Measurements from ENCODE around the gene MYO7B. TPM values are rescaled to one million over a fixed set of nuclear protein-coding genes. Genes with fewer than 3 reads are reported as not detected.

Gene MYO7B
- total RNA-seq, 1 donor from 2014 or later = 0.04 TPM

GRCh38 chr2:127510073-127510472 is 25.4 kb upstream of the MYO7B start:
- Mint-ChIP-seq H3K36me3 (peaks cover 6% of the 10 kb centered on the region), H3K9me3 (no peaks in the 10 kb centered on the region), H3K4me1 (peaks cover 15% of the 10 kb centered on the region), H3K27me3 (ENCODE audit: low read depth) (no peaks in the 10 kb centered on the region), H3K27ac (no peak overlapping the region), H3K4me3 (no peak overlapping the region)
- TF ChIP-seq CTCF (IDR thresholded peaks at IDR 0.05; ENCODE audit: unreplicated experiment) = no peak
- DNase-seq (ENCODE audit: low spot score in 2 of 2, unreplicated experiment in 2 of 2) = no peak

- TF ChIP-seq CTCF (IDR thresholded peaks at IDR 0.05; ENCODE audit: unreplicated experiment) = no peak
- no peaks in the 10 kb centered on the region for H3K27me3 Mint-ChIP-seq (ENCODE audit: low read depth)
- peaks cover 15% of the 10 kb centered on the region for H3K4me1 Mint-ChIP-seq
- H3K27ac Mint-ChIP-seq = peak overlapping the region; percentile 35
- H3K36me3 Mint-ChIP-seq = peaks cover 6% of the 10 kb centered on the region
- no peak overlapping the region for H3K4me3 Mint-ChIP-seq
- DNase-seq (ENCODE audit: low spot score in 2 of 2, unreplicated experiment in 2 of 2) = no peak
- H3K9me3 Mint-ChIP-seq = no peaks in the 10 kb centered on the region
Observed at GRCh38 chr2:127511090-127511695, 24.3 kb upstream of the MYO7B start.

GRCh38 chr2:127511917-127512316 is 23.6 kb upstream of the MYO7B start:
- no peak for TF ChIP-seq CTCF (IDR thresholded peaks at IDR 0.05; ENCODE audit: unreplicated experiment)
- no peak for DNase-seq (ENCODE audit: low spot score in 2 of 2, unreplicated experiment in 2 of 2)
- Mint-ChIP-seq H3K4me1 (peaks cover 15% of the 10 kb centered on the region), H3K4me3 (no peak overlapping the region), H3K27ac (peak overlapping the region; percentile 35), H3K27me3 (ENCODE audit: low read depth) (no peaks in the 10 kb centered on the region), H3K36me3 (peaks cover 6% of the 10 kb centered on the region), H3K9me3 (no peaks in the 10 kb centered on the region)

GRCh38 chr2:127512362-127512761 is 23.1 kb upstream of the MYO7B start:
- peaks cover 3% of the 10 kb centered on the region for H3K9me3 Mint-ChIP-seq
- TF ChIP-seq CTCF (IDR thresholded peaks at IDR 0.05; ENCODE audit: unreplicated experiment) = no peak
- no peak for DNase-seq (ENCODE audit: low spot score in 2 of 2, unreplicated experiment in 2 of 2)
- H3K27ac Mint-ChIP-seq = no peak overlapping the region
- peaks cover 15% of the 10 kb centered on the region for H3K4me1 Mint-ChIP-seq
- H3K36me3 Mint-ChIP-seq = peaks cover 10% of the 10 kb centered on the region
- no peaks in the 10 kb centered on the region for H3K27me3 Mint-ChIP-seq (ENCODE audit: low read depth)
- H3K4me3 Mint-ChIP-seq = no peak overlapping the region

- Mint-ChIP-seq H3K4me1 (peaks cover 2% of the 10 kb centered on the region), H3K27ac (peak overlapping the region; percentile 11)
Observed at GRCh38 chr2:127514076-127514475, 21.4 kb upstream of the MYO7B start.

More at GRCh38 chr2:127514076-127514475, 21.4 kb upstream of the MYO7B start:
- Mint-ChIP-seq H3K36me3 (peaks cover 18% of the 10 kb centered on the region), H3K9me3 (peaks cover 4% of the 10 kb centered on the region), H3K27me3 (ENCODE audit: low read depth) (no peaks in the 10 kb centered on the region), H3K4me3 (no peak overlapping the region)
- TF ChIP-seq CTCF (IDR thresholded peaks at IDR 0.05; ENCODE audit: unreplicated experiment) = no peak
- no peak for DNase-seq (ENCODE audit: low spot score in 2 of 2, unreplicated experiment in 2 of 2)

Measured in mesothelial cell of epicardium (in vitro differentiated cells).